ENCODE data around the gene LIPA. TPM values are rescaled to one million over a fixed set of nuclear protein-coding genes. Genes with fewer than 3 reads are reported as not detected.

The LIPA gene
- total and polyA plus RNA-seq, 2 of the 4 experiments (the other 2 are of a cell fraction), result 23.1 to 31.9 TPM

GRCh38 chr10:89201345-89202032 lies 50.1 kb downstream of the LIPA start:
- in situ Hi-C loops (cut with MboI; ENCODE audit: low sequenced_read_pairs) (no loop called here), dilution Hi-C loops (cut with HindIII; ENCODE audit: low sequenced_read_pairs, unreplicated experiment) (loop anchor here (25.0 kb wide), 1 partner anchor 189 kb away; no protein-coding TSS in a partner anchor), intact Hi-C loops (cut with micrococcal nuclease) (loop anchor here (5.0 kb wide), 2 partner anchors 49 to 84 kb away; no protein-coding TSS in a partner anchor)
- peak overlapping the region; percentile 99 for H3K18ac ChIP-seq (ENCODE audit: low read depth, low read length)
- peak overlapping the region; percentile 59 for H3K4me2 ChIP-seq (ENCODE audit: low read depth, low read length)
- peak; percentile 31 for ATAC-seq (ENCODE audit: low read depth)
- CTCF ChIA-PET, result interaction anchor here (0.6 kb wide), 1 partner anchor 121 kb away, joined by 3 read pairs; no protein-coding TSS in a partner anchor
- no TSS peak for BruUV-seq (replicated peaks)
- H4K8ac ChIP-seq (ENCODE audit: low read depth in 2 of 2, low read length in 2 of 2), result 0 out of 4 replicates have a peak overlapping the region, but pooled peaks of 1 of the 2 experiments have one; percentile 28
- peak overlapping the region; percentile 80; the same call in 1 of the 2 replicates for H2BK20ac ChIP-seq (ENCODE audit: low read depth, low read length)
- peaks cover 4% of the 10 kb centered on the region; the same call in 1 of the 2 replicates for H3K27me3 ChIP-seq (ENCODE audit: control insufficient read depth, insufficient read depth, low read length)
- H3K56ac ChIP-seq (ENCODE audit: extremely low read depth, insufficient read depth, low read length), result no peak overlapping the region
- H3K36me3 ChIP-seq (ENCODE audit: control insufficient read depth, insufficient read depth, low read length), result no peaks in the 10 kb centered on the region
- H2AFZ ChIP-seq (replicated peaks; ENCODE audit: low read length, poor library complexity), result no peak overlapping the region
- H2BK5ac ChIP-seq (ENCODE audit: low read depth, low read length, poor library complexity, severe bottlenecking), result no peak overlapping the region
- H3K14ac ChIP-seq (replicated peaks; ENCODE audit: low read depth, low read length), result no peak overlapping the region; the same call in 1 of the 2 replicates
- 70% methylated on average over 2 of the region's 7 CpGs; no CpG with 5 or more reads in 1 of the 2 experiments for WGBS, 2 experiments (ENCODE audit: extremely low coverage in 2 of 2, insufficient read length in 1 of 2)
- peak; percentile 89 for TF ChIP-seq MAFK (IDR thresholded peaks at IDR 0.05; ENCODE audit: low read depth, low read length)
- no peak for TF ChIP-seq SMC3 (IDR thresholded peaks at IDR 0.05; ENCODE audit: low read depth, low read length)
- 0 out of 2 replicates have a peak, but pooled peaks have one; percentile 20 for TF ChIP-seq FOS (IDR thresholded peaks at IDR 0.05; ENCODE audit: low read depth, low read length)
- TF ChIP-seq NFE2L2 (IDR thresholded peaks at IDR 0.05; ENCODE audit: low read depth, low read length), result peak; percentile 99
- TF ChIP-seq RFX5 (IDR thresholded peaks at IDR 0.05; ENCODE audit: low read depth, low read length), result no peak
- H3K4me3 ChIP-seq (ENCODE audit: insufficient read depth, low read depth, low read length), result no peak overlapping the region
- POLR2A ChIA-PET (ENCODE audit: unreplicated experiment), result interaction anchor here (0.6 kb wide), 1 partner anchor 165 kb away, joined by 4 read pairs; no protein-coding TSS in a partner anchor
- no peaks in the 10 kb centered on the region for H3K9me3 ChIP-seq (ENCODE audit: control insufficient read depth, insufficient read depth, low read length)
- H2BK120ac ChIP-seq (ENCODE audit: low read depth, low read length), result peak overlapping the region; percentile 59; the same call in 1 of the 2 replicates
- DNase-seq, result peak; percentile 35
- H4K91ac ChIP-seq (ENCODE audit: insufficient read depth, low read depth, low read length), result peak overlapping the region; percentile 47
- H3K27ac ChIP-seq (ENCODE audit: insufficient read depth, low read length), result peak overlapping the region; percentile 24; the same call in 1 of the 2 replicates
- no peaks in the 10 kb centered on the region for H4K20me1 ChIP-seq (ENCODE audit: insufficient read depth, low read length)
- H3K9ac ChIP-seq (ENCODE audit: low read depth, low read length), result no peak overlapping the region
- no peak overlapping the region for H2AK9ac ChIP-seq (replicated peaks; ENCODE audit: low read depth, low read length, poor library complexity)
- H3K4me1 ChIP-seq (ENCODE audit: control insufficient read depth, insufficient read depth, low read length), result peaks cover 18% of the 10 kb centered on the region
- no peak overlapping the region for H3K23ac ChIP-seq (ENCODE audit: low read depth, low read length)
- no peaks in the 10 kb centered on the region for H3K79me1 ChIP-seq (ENCODE audit: low read depth in 1 of 2, low read length in 2 of 2)
- peak overlapping the region; percentile 72; the same call in 1 of the 2 replicates for H2AK5ac ChIP-seq (ENCODE audit: low read depth, low read length)
- H3K9me1 ChIP-seq (ENCODE audit: insufficient read depth, low read length), result peaks cover 11% of the 10 kb centered on the region
- H2BK15ac ChIP-seq (ENCODE audit: low read depth, low read length), result peak overlapping the region; percentile 64; the same call in 1 of the 3 replicates
- H4K5ac ChIP-seq (ENCODE audit: low read depth, low read length), result peak overlapping the region; percentile 91
- H3K4ac ChIP-seq (ENCODE audit: low read depth, low read length), result peak overlapping the region; percentile 59

Measured in IMR-90 (cell line).